Hepatocyte (in vitro differentiated cells): ENCODE results near the gene ZCCHC7. TPM values are rescaled to one million over a fixed set of nuclear protein-coding genes. Genes with fewer than 3 reads are reported as not detected.

ENCODE experiments used
- DNase-seq: peaks from one replicate; pipeline ENCODE4 v3.0.0-alpha.2; 2016; ENCODE audit warnings: low spot score
- H2AFZ ChIP-seq: fragments of 200-600 bp; sonication (generic); 2 replicates; pipeline ENCODE4 v1.6.0; 2016; ENCODE audit warnings: antibody characterized with exemption, mild to moderate bottlenecking
- H3K27ac ChIP-seq: fragments of 200-600 bp; sonication (generic); 2 replicates; pipeline ENCODE4 v1.5.1; 2016; ENCODE audit warnings: mild to moderate bottlenecking
- H3K27me3 ChIP-seq: fragments of 200-600 bp; sonication (generic); 2 replicates; pipeline ENCODE4 v1.6.1; 2016
- H3K36me3 ChIP-seq: fragments of 200-600 bp; sonication (generic); replicated peaks from 2 replicates; pipeline ENCODE4 v1.5.1; 2016; ENCODE audit warnings: low read depth; ENCODE audit not compliant: insufficient read depth
- H3K4me1 ChIP-seq: fragments of 200-600 bp; sonication (generic); 2 replicates; pipeline ENCODE4 v1.5.1; 2016; ENCODE audit warnings: mild to moderate bottlenecking, moderate library complexity; ENCODE audit not compliant: insufficient read depth
- H3K4me2 ChIP-seq: fragments of 200-600 bp; sonication (generic); 2 replicates; pipeline ENCODE4 v1.6.0; 2016
- H3K4me3 ChIP-seq: fragments of 200-600 bp; sonication (generic); 2 replicates; pipeline ENCODE4 v1.5.1; 2016; ENCODE audit warnings: mild to moderate bottlenecking
- H3K79me2 ChIP-seq: fragments of 200-600 bp; sonication (generic); 2 replicates; pipeline ENCODE4 v1.6.0; 2017; ENCODE audit warnings: mild to moderate bottlenecking
- H3K9me2 ChIP-seq: fragments of 200-600 bp; sonication (generic); replicated peaks from 2 replicates; pipeline ENCODE4 v1.6.0; 2017; ENCODE audit warnings: mild to moderate bottlenecking; ENCODE audit not compliant: insufficient read depth
- H3K9me3 ChIP-seq: fragments of 200-600 bp; sonication (generic); 2 replicates; pipeline ENCODE4 v1.5.1; 2016; ENCODE audit warnings: low read depth, mild to moderate bottlenecking
- H4K20me1 ChIP-seq: fragments of 200-600 bp; sonication (generic); 2 replicates; pipeline ENCODE4 v1.6.0; 2016; ENCODE audit warnings: mild to moderate bottlenecking; ENCODE audit not compliant: insufficient read depth, poor library complexity, severe bottlenecking
- CTCF ChIP-seq: fragments of 200-600 bp; sonication (generic); IDR thresholded peaks from 2 replicates; pipeline ENCODE4 v1.5.1; 2016; ENCODE audit warnings: antibody characterized with exemption, mild to moderate bottlenecking; ENCODE audit not compliant: poor library complexity
- EZH2 ChIP-seq: fragments of 200-600 bp; sonication (generic); IDR thresholded peaks from 2 replicates; pipeline ENCODE4 v1.6.1; 2016; ENCODE audit warnings: antibody characterized with exemption, mild to moderate bottlenecking, borderline replicate concordance
- EZH2phosphoT487 ChIP-seq: fragments of 200-600 bp; sonication (generic); IDR thresholded peaks from one replicate; pipeline ENCODE4 v1.6.1; 2018; ENCODE audit warnings: antibody characterized with exemption, mild to moderate bottlenecking, low read depth, moderate library complexity; ENCODE audit not compliant: unreplicated experiment, severe bottlenecking
- WGBS: methylation state at CpG from one replicate; pipeline ENCODE4 v1.1.6; 2016; ENCODE audit warnings: low lambda C conversion rate; ENCODE audit errors: missing lambda C conversion rate; 5-methylcytosine and 5-hydroxymethylcytosine counted together
- polyA plus RNA-seq: library from polyadenylated mRNA; unstranded; fragments of >200 nt; fragmentation: Nextera tagmentation; extraction: Ambion mirVana; gene quantifications from 2 replicates; pipeline ENCODE4 v1.2.1, GENCODE V29; 2016
- total RNA-seq: library from RNA; depleted of rRNA; stranded (reverse); fragments of >200 nt; gene quantifications from 2 replicates; pipeline ENCODE4 v1.2.3, GENCODE V29; 2014

ZCCHC7 gene
- total and polyA plus RNA-seq, 2 experiments from 2014 or later = 12.3 to 14.6 TPM

GRCh38 chr9:37332578-37332977, 212.2 kb downstream of the ZCCHC7 start:
- TF ChIP-seq CTCF (no peak), EZH2phosphoT487 (no peak), EZH2 (no peak)
- Histone ChIP-seq H3K27ac (no peak overlapping the region), H2AFZ (no peak overlapping the region), H3K9me2 (no peaks in the 10 kb centered on the region), H3K9me3 (no peaks in the 10 kb centered on the region), H3K36me3 (no peaks in the 10 kb centered on the region), H3K79me2 (no peaks in the 10 kb centered on the region), H3K27me3 (no peaks in the 10 kb centered on the region), H4K20me1 (no peaks in the 10 kb centered on the region), H3K4me1 (peaks cover 5% of the 10 kb centered on the region), H3K4me3 (no peak overlapping the region), H3K4me2 (no peak overlapping the region)
- no peak for DNase-seq

DNA sequence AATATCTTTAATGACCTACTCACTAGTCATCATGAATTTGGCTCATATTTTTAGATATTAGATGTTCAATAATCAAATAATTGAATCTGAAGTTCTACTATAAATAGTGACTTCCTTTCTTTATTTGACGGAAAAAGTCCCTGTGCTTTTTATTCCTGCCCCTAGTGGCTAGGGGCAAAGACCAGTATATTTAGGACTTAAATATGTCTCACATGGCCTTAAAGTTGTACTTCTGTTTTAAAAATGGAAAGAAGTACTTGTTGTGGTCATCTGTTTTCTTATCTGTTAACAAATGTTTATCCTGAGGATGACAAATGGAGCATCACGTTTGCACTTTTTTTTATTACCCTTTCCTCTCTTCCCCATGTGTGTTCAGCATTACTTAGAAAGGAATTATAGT, 212.9 kb downstream of the ZCCHC7 start:
- Histone ChIP-seq H3K27ac (no peak overlapping the region), H3K27me3 (no peaks in the 10 kb centered on the region)
- 51% methylated on average over 2 of the region's 2 CpGs for WGBS

DNA sequence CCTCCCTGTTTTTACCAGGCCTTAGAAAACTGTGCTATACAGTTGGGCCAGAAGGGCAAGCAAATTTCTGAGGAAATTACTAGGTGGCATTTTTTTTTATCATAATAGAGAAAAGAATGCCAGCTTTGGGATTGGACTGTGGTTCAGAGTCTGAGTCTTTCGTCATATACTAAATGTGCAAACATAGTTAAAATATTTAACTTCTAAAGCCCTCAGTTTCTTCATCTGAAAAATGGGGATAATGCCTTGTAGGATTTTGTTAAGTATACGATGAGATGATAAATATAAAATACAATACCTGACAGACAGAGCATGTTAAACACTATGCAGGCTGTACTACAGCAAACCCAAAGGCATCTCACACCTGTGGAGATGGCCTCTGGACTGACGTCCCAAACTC, 214.9 kb downstream of the ZCCHC7 start:
- Histone ChIP-seq H3K9me3 (no peaks in the 10 kb centered on the region), H3K4me1 (no peaks in the 10 kb centered on the region), H3K4me2 (no peak overlapping the region), H3K27me3 (no peaks in the 10 kb centered on the region), H2AFZ (no peak overlapping the region), H3K79me2 (no peaks in the 10 kb centered on the region), H4K20me1 (no peaks in the 10 kb centered on the region), H3K9me2 (no peaks in the 10 kb centered on the region), H3K36me3 (no peaks in the 10 kb centered on the region), H3K4me3 (no peak overlapping the region), H3K27ac (no peak overlapping the region)
- DNase-seq = no peak
- 96% methylated on average over 3 of the region's 3 CpGs for WGBS
- TF ChIP-seq EZH2phosphoT487 = no peak
- TF ChIP-seq CTCF = no peak
- no peak for TF ChIP-seq EZH2

More for the DNA sequence above, 212.9 kb downstream of the ZCCHC7 start:
- H3K9me2 ChIP-seq = no peaks in the 10 kb centered on the region
- no peak overlapping the region for H3K4me2 ChIP-seq
- H4K20me1 ChIP-seq = no peaks in the 10 kb centered on the region
- H2AFZ ChIP-seq = no peak overlapping the region
- TF ChIP-seq EZH2phosphoT487 = no peak
- TF ChIP-seq CTCF = no peak
- no peak for TF ChIP-seq EZH2
- peaks cover 2% of the 10 kb centered on the region for H3K4me1 ChIP-seq
- H3K9me3 ChIP-seq = no peaks in the 10 kb centered on the region
- no peak overlapping the region for H3K4me3 ChIP-seq
- no peak for DNase-seq
- no peaks in the 10 kb centered on the region for H3K36me3 ChIP-seq
- H3K79me2 ChIP-seq = no peaks in the 10 kb centered on the region

DNA sequence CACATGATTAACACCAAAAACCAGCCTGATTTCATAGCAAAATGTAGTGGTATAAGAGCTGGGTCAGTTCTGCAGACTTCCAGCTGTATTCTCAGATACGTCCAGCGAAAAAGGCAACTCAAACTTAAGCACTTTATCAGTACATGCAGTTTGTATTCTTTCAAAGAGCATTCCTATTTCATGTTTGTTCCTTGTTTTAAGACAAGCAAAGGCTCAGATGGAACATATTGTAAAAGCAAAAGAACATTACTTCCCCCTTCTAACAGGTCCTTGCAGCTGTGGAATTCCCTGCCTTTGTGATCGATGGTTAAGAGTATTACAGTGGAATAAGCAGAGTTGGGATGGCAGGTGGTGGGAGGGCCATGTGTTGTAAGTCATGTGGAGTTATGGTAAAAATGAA, 215.8 kb downstream of the ZCCHC7 start:
- WGBS = 89% methylated on average over 3 of the region's 3 CpGs
- no peak for TF ChIP-seq CTCF
- no peak for TF ChIP-seq EZH2phosphoT487
- TF ChIP-seq EZH2 = no peak
- Histone ChIP-seq H3K4me2 (no peak overlapping the region), H3K36me3 (no peaks in the 10 kb centered on the region), H3K4me3 (no peak overlapping the region), H3K27ac (no peak overlapping the region), H2AFZ (no peak overlapping the region), H3K79me2 (no peaks in the 10 kb centered on the region), H3K27me3 (no peaks in the 10 kb centered on the region), H3K9me2 (no peaks in the 10 kb centered on the region), H3K4me1 (no peaks in the 10 kb centered on the region), H4K20me1 (no peaks in the 10 kb centered on the region), H3K9me3 (no peaks in the 10 kb centered on the region)
- DNase-seq = no peak
